ENCODE results near the gene CREB5. TPM values are rescaled to one million over a fixed set of nuclear protein-coding genes. Genes with fewer than 3 reads are reported as not detected.

The CREB5 gene
- total and polyA plus RNA-seq, 2 of the 8 experiments (the other 6 are each of a cell fraction or from before 2014, with no cell fraction given), result 2.4 to 2.7 TPM

DNA sequence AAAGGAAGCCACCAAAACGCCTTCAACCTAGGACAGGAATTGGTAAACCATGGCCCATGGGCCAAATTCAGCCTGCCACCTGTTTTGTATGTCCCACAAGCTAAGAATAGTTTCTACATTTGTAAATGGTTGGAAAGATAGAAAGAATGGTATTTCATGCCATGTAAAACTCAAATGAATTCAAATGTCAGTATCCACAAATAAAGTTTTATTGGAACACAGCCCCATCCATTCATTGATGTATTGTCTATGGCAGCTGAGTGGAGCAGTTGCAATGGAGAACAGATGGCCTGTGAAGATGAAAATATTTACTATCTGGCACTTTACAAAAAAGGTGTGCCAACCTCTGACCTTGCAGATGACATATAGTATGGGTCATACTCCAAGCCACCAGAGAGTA, 236.9 kb downstream of the CREB5 start:
- no peak overlapping the region for H3K4me2 ChIP-seq (ENCODE audit: insufficient read depth in 1 of 2, low read depth in 2 of 2, low read length in 2 of 2)
- no peak overlapping the region for H2BK5ac ChIP-seq (ENCODE audit: low read depth, low read length)
- no peaks in the 10 kb centered on the region for H4K20me1 ChIP-seq (replicated peaks in 1 of 2; ENCODE audit: control insufficient read depth in 1 of 2, insufficient read depth in 2 of 2, low read length in 2 of 2)
- H3K23me2 ChIP-seq (ENCODE audit: low read depth, low read length), result no peaks in the 10 kb centered on the region
- no peak overlapping the region for H3K4ac ChIP-seq (replicated peaks; ENCODE audit: insufficient read length, low read depth, low read length)
- ChIA-PET POLR2A (ENCODE audit: partially characterized antibody) (no interaction called here), CTCF (ENCODE audit: partially characterized antibody) (interaction anchor here (0.7 kb wide), 1 partner anchor 39 kb away, joined by 3 read pairs; no protein-coding TSS in a partner anchor)
- H4K5ac ChIP-seq (ENCODE audit: insufficient read length, low read depth, low read length), result no peak overlapping the region
- H3K27me3 ChIP-seq (replicated peaks in 1 of 4; ENCODE audit: control insufficient read depth in 3 of 4, extremely low read depth in 1 of 4, insufficient read depth in 3 of 4, low read length in 3 of 4), result no peaks in the 10 kb centered on the region
- no peak overlapping the region for H2BK12ac ChIP-seq (ENCODE audit: low read depth, low read length)
- H3K56ac ChIP-seq (replicated peaks; ENCODE audit: insufficient read length, low read depth, low read length), result no peak overlapping the region
- H3K9me3 ChIP-seq (ENCODE audit: insufficient read depth in 2 of 2, low read depth in 1 of 2, low read length in 1 of 2), result no peaks in the 10 kb centered on the region
- H3K14ac ChIP-seq (ENCODE audit: insufficient read length), result no peak overlapping the region
- DNase-seq (ENCODE audit: low read depth in 1 of 2, low spot score in 2 of 2), result no peak
- 73% methylated on average over 1 of the region's 1 CpG; no CpG with 5 or more reads in 1 of the 2 experiments for WGBS, 2 experiments (ENCODE audit: extremely low coverage in 1 of 2, insufficient coverage in 1 of 2, insufficient read length in 1 of 2, insufficient replicate concordance in 2 of 2, low coverage in 1 of 2, low lambda C conversion rate in 2 of 2, missing lambda C conversion rate in 1 of 2)
- no peaks in the 10 kb centered on the region for H3K4me1 ChIP-seq (replicated peaks in 1 of 4; ENCODE audit: control insufficient read depth in 3 of 4, insufficient read depth in 4 of 4, low read length in 3 of 4)
- H3K9ac ChIP-seq (replicated peaks in 1 of 4; ENCODE audit: extremely low read depth in 1 of 4, low read depth in 3 of 4, low read length in 3 of 4), result no peak overlapping the region
- H2AFZ ChIP-seq (ENCODE audit: low read length), result no peak overlapping the region
- H3K79me2 ChIP-seq (ENCODE audit: control insufficient read depth in 1 of 2, insufficient read depth in 2 of 2, low read length in 2 of 2), result no peaks in the 10 kb centered on the region
- no peak overlapping the region for H4K91ac ChIP-seq (replicated peaks; ENCODE audit: insufficient read length, low read length)
- no peak overlapping the region for H3K23ac ChIP-seq (ENCODE audit: insufficient read length)
- H2AK5ac ChIP-seq (ENCODE audit: low read depth, low read length), result no peak overlapping the region
- H2BK20ac ChIP-seq (ENCODE audit: low read length), result no peak overlapping the region
- H3K4me3 ChIP-seq (ENCODE audit: extremely low read depth in 1 of 4, insufficient read depth in 2 of 4, low read depth in 3 of 4, low read length in 4 of 4), result no peak overlapping the region
- no peak overlapping the region for H2BK120ac ChIP-seq (replicated peaks; ENCODE audit: low read depth, low read length)
- no peak for FAIRE-seq
- no peaks in the 10 kb centered on the region for H3K36me3 ChIP-seq (ENCODE audit: control insufficient read depth in 2 of 4, insufficient read depth in 4 of 4, low read length in 3 of 4)
- H3K79me1 ChIP-seq (ENCODE audit: low read depth, low read length), result no peaks in the 10 kb centered on the region
- H3K27ac ChIP-seq (ENCODE audit: low read depth, low read length), result no peak overlapping the region
- H3K18ac ChIP-seq (ENCODE audit: extremely low read depth, low read length), result no peak overlapping the region
- TF ChIP-seq, protein P1, sequence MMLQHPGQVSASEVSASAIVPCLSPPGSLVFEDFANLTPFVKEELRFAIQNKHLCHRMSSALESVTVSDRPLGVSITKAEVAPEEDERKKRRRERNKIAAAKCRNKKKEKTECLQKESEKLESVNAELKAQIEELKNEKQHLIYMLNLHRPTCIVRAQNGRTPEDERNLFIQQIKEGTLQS (IDR thresholded peaks at IDR 0.05; ENCODE audit: insufficient read depth, low read depth, low read length), result no peak
- no peak for TF ChIP-seq FOSL1 (IDR thresholded peaks at IDR 0.05; ENCODE audit: insufficient read depth, low read depth, low read length)
- TF ChIP-seq SRF (IDR thresholded peaks at IDR 0.05; ENCODE audit: low read depth, low read length), result no peak
- TF ChIP-seq SIX5 (IDR thresholded peaks at IDR 0.05; ENCODE audit: low read depth, low read length), result no peak
- H2BK15ac ChIP-seq (ENCODE audit: low read length), result no peak overlapping the region
- no peak overlapping the region for H4K8ac ChIP-seq (ENCODE audit: extremely low read depth, insufficient read depth, low read length)
